Activated CD4-positive, CD25-positive, alpha-beta regulatory T cell treated with anti-CD3 and anti-CD28 coated beads, Interleukin-2, amount 50 U/mL, for 72 hours (primary cell): Measurements from ENCODE around the gene ANKRD24.
"Not testable (repeated sequence)": the region's sequence is repeated elsewhere in the genome, so short reads cannot be mapped to it uniquely, and the experiment has no call there.

Experiments
- DNase-seq: peaks from one replicate; pipeline ENCODE4 v3.0.0; 2021

The ANKRD24 gene

DNA sequence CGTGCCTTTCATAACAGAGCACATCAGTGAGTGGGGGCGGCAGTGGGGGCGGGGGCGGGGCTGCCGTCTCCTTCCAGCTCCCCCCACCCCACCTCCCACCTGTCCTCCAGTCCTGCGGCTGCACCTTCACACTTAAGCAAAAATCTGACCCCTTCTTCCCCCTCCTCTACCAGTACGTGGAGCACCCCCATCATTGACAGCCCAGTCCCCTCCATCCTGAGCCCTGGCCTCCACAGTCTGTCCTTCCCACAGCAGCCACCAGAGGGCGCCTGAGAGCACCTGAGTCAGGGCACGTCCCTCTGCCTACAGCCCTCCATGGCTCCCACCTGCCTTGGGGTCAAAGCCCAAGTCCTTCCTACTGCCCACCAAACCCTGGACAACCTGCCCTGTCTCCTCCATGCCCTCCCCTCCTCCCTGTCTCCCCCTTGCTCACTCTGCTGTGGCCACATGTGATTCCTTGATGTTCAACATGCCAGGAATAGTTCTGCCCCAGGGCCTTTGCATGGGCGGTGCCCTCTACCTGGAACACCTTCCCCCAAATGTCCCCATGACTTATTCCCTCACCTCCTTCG is 50.9 kb downstream of the ANKRD24 start:
- DNase-seq = peak; percentile 90

DNA sequence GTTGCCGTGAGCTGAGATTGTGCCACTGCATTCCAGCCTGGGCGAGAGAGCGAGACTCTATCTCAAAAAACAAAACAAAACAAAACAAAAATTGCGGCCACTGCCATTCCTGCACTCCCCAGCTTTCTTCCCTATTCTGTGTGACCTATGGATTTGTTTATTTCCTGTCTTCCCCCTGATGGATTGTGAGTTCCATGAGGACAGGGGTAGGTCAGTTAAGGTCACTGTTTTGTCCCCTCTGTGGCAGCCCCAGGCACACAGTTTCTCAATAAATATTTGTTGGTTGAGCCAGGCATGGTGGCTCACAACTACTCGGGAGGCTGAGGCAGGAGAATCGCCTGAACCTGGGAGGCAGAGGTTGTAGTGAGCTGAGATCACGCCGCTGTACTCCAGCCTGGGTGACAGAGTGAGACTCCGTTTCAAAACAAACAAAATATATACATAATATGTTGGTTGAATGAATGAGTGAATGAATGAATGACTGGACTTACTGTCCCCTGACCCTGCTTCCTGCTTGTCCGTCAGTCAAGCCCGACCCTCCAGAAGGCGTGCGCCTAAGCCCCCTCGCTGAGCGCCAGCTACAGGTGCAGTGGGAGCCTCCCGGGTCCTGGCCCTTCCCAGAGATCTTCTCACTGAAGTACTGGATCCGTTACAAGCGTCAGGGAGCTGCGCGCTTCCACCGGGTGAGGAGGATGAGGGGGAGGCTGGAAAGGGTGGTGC is 51.8 kb downstream of the ANKRD24 start:
- no peak for DNase-seq

DNA sequence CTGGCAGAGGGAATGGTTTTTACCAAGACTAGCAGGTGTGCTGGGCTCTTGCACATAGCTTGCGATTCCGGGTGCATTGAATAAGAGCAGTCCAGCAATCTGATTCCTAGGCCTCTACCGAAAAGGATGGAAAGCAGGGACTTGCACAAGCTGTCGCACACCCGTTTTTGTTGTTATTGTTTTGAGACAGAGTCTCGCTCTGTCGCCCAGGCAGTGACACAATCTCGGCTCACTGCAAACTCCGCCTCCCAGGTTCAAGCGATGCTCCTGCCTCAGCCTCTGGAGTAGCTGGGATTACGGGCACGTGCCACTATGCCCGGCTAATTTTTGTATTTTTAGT is 52.3 kb downstream of the ANKRD24 start:
- no peak for DNase-seq

DNA sequence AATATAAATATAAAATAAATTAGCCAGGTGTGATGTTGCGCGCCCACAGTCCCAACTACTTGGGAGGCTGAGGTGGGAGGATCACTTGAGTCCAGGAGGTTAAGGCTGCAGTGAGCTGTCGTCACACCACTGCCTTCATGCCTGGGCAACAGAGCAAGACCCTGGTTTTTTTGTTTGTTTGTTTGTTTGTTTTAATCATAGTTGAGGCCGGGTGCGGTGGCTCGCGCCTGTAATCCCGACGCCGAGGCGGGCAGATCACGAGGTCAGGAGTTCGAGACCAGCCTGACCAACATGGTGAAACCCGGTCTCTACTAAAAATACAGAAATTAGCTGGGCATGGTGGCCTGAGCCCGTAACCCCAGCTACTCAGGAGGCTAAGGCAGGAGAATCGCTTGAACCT is 55.0 kb downstream of the ANKRD24 start:
- not testable (repeated sequence) for DNase-seq

DNA sequence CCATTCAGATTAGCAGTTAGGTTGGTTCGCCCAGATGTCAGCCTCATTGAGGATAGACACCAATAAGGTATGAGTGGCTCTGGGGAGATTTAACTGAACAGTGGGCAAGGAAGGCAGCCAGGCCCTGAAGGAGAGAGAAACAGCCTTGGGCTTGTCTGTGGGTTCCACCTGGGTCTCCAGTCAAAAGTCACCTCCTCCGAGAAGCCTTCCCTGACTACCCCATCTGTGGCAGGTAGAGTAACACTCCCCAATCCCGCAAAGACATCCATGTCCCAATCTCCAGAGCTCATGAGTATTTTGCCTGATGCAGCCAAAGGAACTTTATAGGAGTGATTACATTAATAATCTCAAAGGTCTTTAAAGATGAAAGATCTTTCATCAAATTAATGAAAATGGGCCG is 56.3 kb downstream of the ANKRD24 start:
- no peak for DNase-seq

DNA sequence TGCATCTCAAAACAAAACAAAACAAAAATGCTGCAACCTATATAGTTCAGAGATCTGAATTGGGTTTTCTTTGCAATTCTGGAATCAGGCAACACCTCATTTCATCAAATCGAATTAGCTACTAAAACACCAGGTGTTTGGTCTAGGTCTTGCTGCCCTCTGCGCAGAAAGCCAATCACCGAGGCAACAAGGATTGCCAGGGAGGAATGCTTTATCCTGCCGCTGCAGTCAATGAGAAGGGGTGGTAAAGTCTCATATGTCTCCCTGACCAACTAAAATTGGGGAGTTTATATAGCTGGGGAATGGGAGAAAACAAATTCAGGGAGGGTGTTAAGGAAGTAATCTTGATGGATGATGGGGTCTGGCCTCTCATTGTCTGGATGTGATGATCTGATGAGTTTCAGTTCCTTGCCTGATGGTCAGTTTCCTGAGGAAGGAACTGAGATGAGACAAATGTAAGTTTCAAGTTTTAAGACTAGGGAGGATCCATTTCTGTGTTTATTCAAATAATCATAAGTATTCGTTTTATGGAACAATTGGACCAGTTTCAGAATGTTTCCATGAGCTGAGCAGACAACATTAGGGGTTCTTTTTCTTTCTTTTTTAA is 59.4 kb downstream of the ANKRD24 start:
- no peak for DNase-seq

DNA sequence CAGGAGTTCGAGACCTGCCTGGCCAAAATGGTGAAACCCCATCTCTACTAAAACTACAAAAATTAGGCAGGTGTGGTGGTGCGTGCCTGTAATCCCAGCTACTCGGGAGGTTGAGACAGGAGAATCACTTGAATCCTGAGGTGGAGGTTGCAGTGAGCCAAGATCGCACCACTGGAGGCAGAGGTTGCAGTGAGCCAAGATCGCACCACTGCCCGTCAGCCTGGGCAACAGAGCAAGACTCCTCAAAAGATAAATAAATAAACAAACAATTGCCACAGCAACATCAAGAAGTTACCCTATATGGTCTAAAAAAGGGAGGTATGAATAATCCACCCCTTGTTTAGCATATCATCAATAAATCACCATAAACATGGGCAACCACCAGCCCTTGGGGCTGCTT is 63.4 kb downstream of the ANKRD24 start:
- not testable (repeated sequence) for DNase-seq

DNA sequence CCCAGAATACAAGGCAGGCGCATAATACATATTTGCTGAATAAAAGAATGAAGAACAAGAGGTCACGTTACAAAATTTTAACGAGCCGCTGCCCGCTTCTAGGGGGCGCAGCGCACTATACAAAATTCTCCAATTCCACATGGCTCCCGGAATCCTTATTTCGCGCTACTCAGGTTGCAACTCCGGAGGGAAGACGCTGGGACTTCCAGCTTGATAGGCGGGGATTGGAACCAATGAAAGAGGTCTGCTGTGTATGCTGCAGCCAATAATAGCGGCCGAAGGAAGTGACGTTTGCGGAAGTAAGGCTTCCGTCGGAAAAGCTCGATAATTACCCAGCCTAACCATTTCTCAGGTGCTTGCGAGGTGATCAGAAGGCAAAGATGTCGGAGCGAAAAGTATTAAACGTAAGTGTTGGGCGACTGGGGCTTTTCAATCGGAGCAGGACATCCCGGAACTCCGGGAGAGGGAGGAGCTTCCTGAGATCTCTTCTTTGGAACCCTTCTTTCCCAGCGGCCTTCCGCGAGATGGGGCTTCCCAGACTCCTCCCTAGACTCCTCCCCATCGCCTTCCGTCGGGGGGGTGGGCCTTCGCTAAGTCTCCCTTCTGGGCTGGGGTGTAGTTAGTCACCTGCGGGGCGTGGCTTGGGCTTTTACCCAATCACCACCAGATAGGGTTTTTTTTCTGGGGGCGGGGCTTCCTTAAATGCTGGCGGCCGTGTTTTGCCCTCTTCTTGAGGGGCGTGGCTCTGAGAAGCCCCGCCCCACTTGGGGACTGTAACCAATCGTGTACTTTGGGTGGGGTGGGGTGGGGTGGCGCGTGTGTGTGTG is 64.5 kb downstream of the ANKRD24 start, which contains the start of gene YJU2:
Gene YJU2 (plus strand): TSS at position 314 of the 827 bp plus-strand sequence. CDS start 67 bp downstream, at position 381.
- peak; percentile 99 for DNase-seq

DNA sequence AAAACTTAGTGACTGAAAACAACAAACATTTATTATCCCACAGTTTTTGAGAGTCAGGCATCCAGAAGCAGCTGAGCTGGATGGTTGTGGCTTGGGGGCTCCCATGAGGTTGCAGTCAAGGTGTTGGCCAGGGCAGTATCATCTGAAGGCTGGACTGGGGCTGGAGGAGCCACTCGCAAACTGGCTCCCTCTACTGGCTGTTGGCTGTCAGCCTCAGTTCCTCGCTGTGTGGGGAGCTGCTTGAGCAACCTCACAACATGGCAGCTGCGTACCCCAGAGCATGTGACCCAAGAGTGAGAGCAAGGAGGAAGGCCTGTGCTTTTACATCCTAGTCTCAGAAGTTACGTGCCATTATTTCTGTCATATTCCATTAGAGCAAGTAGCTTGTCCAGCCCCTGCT is 74.1 kb downstream of the ANKRD24 start:
- no peak for DNase-seq

DNA sequence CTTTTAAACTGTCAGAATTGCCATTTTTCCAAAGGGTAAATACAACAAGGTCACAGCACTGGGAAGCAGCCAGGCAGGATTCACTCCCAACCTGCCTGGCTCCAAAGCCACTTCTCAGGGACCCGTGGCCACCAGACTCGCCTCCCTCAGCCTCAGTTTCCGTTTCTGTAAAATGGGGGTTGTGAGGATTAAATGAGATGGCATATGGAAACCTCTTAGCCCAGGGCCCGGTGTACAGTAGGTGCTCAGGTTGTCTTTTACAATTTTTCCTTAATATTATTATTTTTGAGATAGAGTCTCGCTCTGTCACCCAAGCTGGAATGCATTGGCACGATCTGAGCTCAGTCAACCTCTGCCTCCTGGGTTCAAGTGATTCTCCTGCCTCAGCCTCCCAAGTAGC is 74.5 kb downstream of the ANKRD24 start:
- no peak for DNase-seq

DNA sequence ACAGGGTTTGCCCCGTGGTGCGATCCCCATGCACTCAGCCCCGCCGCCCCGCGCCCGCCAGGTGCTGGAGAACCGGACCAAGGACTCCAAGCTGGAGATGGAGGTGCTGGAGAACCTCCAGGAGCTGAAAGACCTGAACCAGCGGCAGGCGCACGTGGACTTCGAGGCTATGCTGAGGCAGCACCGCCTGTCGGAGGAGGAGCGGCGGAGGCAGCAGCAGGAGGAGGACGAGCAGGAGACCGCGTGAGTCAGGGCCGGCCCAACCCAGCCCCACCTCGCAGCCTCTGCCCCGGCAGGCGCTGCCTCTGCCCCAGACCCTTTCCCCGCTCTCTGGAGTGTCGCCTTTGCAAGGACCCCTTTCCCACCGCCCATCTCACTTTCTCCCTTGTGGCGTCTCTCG is 75.7 kb downstream of the ANKRD24 start:
- no peak for DNase-seq

DNA sequence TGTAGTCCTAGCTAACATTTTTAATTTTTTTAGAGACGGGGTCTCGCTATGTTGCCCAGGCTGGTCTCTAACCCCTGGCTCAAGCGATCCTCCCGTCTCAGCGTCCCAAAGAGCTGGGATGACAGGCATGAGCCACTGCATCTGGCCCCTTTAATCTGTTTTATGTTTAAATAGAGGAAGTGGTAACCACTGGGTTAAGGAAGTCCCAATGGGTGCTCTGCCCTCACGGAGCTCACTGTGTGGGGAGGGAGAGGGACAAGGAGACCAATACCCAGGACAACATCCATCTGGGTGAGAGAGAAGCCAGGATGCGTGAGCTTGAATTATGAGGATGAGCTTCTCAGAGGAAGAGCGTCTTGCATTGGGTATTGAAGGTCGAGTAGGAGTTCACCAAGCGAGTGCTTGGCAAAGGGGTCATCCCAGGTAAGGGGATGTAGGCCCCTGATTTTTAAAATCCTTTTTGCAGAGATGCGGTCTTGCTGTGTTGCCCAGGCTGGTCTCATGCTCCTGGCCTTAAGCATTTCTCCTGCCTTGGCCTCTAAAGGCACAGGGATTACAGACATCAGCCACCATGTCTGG is 78.2 kb downstream of the ANKRD24 start:
- DNase-seq = no peak

DNA sequence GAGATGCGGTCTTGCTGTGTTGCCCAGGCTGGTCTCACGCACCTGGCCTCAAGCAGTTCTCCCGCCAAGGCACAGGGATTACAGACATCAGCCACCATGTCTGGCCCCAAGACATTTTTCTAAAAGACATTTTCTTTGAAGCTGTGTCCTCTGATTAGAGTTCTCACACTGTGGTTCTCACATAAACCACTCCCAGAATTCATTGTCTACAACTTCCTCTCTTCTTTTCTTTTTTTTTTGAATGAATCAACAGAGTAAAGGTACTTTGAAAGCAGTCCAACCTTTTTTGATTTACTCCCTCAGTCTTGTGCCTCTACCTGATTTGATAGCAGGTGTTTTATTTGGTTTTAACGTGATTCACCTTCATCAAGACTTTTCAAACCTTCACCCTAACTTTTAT is 82.3 kb downstream of the ANKRD24 start:
- no peak for DNase-seq

DNA sequence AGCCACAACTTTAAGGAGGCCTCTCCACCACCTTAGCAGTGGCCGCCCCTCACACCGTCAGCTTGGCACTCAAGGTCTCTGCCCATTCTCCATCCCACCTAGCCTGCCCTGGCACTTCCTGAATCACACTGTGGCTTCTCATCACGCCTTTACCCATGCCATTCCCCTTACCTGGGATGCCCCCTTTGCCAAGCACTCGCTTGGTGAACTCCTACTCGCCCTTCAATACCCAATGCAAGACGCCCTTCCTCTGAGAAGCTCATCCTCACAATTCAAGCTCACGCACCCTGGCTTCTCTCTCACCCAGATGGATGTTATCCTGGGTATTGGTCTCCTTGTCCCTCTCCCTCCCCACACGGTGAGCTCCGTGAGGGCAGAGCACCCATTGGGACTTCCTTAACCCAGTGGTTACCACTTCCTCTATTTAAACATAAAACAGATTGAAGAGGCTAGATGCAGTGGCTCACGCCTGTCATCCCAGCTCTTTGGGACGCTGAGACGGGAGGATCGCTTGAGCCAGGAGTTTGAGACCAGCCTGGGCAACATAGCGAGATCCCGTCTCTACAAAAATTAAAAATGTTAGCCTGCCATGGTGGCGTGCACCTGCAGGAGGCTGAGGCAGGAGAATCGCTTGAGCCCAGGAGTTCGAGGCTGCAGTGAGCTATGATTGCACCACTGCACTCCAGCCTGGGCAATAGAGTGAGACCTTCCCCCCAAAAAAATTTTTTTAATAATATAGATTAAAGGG is 83.9 kb downstream of the ANKRD24 start:
- DNase-seq = no peak

DNA sequence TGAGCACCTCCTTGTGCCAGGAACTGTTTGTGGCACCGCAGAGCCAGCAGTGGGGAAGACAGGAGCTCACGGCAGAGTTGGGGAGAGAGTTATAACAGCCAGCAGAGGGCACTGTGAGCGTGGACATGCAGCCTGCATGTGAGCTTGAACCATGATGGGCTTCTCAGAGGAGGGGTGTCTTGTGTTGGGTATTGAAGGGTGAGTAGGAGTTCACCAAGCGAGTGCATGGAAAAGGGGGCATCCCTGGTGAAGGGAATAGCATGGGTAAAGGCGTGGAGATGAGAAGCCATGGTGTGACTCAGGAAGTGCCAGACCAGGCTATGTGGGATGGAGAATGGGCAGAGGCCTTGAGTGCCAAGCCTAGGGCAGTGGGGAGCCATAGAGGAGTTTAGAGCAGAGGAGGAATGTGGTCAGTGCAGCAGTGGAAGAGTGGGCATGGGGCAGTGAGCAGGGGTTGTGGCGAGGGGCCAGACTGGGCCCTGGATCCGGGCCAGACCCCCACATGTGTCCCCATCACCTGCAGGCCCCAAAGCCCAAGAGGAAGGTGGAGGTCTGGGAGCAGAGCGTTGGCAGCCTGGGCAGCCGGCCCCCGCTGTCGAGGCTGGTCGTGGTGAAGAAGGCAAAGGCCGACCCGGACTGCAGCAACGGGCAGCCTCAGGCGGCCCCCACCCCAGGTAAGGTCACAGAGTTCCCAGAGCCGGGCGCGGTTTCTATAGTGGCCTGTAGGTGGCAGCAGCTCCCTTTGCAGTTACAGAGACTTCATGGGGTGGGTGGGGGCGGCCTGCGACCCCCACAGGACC is 84.8 kb downstream of the ANKRD24 start:
- peak; percentile 67 for DNase-seq

DNA sequence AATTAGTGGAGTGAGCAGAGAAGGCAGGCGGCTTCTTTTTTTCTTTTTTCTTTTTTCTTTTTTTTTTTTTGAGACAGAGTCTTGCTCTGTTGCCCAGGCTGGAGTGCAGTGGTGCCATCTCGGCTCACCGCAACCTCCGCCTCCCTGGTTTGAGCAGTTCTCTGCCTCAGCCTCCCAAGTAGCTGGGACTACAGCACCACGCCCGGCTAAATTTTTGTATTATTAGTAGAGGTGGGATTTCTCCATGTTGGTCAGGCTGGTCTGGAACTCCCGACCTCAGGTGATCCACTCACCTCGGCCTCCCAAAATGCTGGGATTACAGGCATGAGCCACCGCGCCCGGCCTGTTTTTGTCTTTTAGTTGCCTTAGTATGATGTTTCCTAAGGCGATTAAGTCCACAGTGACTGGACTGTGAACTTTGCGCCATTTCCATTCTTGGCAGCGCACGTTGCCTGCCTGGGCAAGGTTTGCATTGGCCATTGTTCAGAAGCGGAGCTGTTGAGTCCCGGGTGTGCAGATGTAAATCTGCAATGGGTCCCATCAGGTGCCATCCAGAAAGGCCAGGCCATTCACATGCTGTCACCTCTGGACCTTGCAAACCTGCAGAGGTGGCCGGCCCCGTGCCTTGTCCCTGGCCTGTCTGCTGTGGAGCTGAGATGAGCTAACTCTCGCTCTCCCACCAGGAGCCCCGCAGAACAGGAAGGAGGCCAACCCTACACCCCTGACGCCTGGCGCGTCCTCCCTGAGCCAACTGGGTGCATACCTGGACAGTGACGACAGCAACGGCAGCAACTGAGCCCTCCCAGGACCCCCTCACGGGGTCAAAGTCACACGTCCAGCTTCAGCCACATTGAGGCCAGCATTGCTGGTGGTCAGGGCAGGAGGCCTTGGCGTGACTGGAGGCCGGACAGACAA is 85.7 kb downstream of the ANKRD24 start:
- DNase-seq = no peak

DNA sequence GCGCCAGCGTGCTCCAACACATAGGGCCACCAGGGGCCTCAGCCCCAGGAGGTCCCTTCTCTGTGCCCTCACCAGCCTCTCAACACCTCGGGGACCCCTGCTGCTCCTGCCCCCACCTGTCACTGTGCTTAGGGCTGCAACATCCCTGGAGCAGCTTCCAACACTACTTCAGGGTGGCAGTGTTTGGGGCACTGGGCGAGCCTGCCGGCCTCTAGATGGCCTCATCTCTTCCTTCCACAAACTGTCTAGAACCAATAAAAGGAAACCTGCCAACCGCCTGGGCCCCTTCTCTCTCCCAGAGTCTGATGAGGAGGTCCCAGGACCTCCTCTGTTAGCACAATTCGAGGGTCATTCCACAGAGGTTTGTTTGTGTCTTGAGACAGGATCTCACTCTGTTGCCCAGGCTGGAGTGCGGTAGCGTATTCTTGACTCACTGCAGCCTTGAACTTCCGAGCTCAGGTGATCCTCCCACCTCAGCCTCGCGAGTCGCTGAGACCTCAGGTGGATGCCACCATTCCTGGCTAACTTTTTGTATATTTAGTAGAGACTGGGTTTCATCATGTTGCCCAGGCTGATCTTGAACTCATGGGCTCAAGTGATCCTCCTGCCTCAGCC is 86.4 kb downstream of the ANKRD24 start:
- DNase-seq = no peak

DNA sequence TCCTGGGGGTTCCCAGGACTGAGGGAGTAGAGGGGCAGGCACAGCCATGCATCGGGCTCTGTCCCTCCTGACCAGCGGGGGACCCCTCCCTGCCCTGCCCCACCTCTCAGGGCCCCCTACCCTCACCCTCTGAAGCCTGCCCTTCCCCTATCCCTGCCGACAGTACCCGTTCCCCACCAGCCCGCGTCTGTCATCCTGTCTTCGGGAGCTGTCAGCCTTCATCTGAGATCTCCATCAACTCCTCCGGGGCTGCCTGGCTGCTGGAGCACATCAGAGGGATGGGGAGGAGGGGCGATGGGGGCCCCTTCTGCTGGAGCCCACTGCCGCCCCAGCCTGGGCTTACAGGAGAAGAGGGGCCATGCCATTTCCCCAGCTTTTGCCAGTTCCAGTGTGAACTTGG is 90.4 kb downstream of the ANKRD24 start:
- no peak for DNase-seq

DNA sequence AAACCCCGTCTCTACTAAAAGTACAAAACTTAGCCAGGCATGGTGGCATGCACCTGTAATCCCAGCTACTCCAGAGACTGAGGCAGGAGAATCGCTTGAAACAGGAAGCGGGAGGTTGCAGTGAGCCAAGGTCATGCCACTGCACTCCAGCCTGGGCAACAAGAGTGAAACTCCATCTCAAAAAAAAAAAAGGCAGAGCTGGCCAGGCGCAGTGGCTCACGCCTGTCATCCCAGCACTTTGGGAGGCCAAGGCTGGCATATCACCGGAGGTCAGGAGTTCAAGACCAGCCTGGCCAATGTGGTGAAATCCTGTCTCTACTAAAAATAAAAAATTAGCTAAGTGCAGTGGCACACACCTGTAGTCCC is 91.8 kb downstream of the ANKRD24 start:
- not testable (repeated sequence) for DNase-seq
